Neural cell (in vitro differentiated cells): Measurements from ENCODE around the gene ECE1. TPM values are rescaled to one million over a fixed set of nuclear protein-coding genes. Genes with fewer than 3 reads are reported as not detected.

Experiments
- H2AFZ ChIP-seq: fragments of 200-600, 300-800 bp; sonication (generic), shearing (Covaris generic); 2 replicates; pipeline ENCODE4 v1.6.0; 2014; ENCODE audit warnings: low read depth, mild to moderate bottlenecking, antibody characterized with exemption, low read length, moderate library complexity
- H3F3A ChIP-seq: fragments of 200-600 bp; shearing (Covaris generic); 2 replicates; pipeline ENCODE4 v1.6.1; 2016; ENCODE audit warnings: mild to moderate bottlenecking, moderate library complexity, mixed read lengths, antibody characterized with exemption, low read length; ENCODE audit not compliant: insufficient read depth, poor library complexity, severe bottlenecking
- H3K27ac ChIP-seq: fragments of 200-600, 300-800 bp; sonication (generic), shearing (Covaris generic); 2 replicates; pipeline ENCODE4 v1.5.1; 2014; ENCODE audit warnings: mild to moderate bottlenecking, low read length, moderate library complexity
- H3K27me3 ChIP-seq: fragments of 300-800, 200-600 bp; sonication (generic), shearing (Covaris generic); 2 replicates; pipeline ENCODE4 v1.6.0; 2014; ENCODE audit warnings: mild to moderate bottlenecking, low read depth, low read length, moderate library complexity; ENCODE audit not compliant: insufficient read depth
- H3K36me3 ChIP-seq: fragments of 300-800, 200-600 bp; sonication (generic), shearing (Covaris generic); 2 replicates; pipeline ENCODE4 v1.5.1; 2014; ENCODE audit warnings: mild to moderate bottlenecking, antibody characterized with exemption, low read length, moderate library complexity; ENCODE audit not compliant: insufficient read depth
- H3K4me2 ChIP-seq: fragments of 300-800, 200-600 bp; sonication (generic), shearing (Covaris generic); 2 replicates; pipeline ENCODE4 v1.6.0; 2014; ENCODE audit warnings: mild to moderate bottlenecking, low read length
- H3K4me3 ChIP-seq: fragments of 300-800, 200-600 bp; sonication (generic), shearing (Covaris generic); 2 replicates; pipeline ENCODE4 v1.5.1; 2014; ENCODE audit warnings: mild to moderate bottlenecking, low read length, moderate library complexity
- H3K79me2 ChIP-seq: fragments of 200-600 bp; shearing (Covaris generic); replicated peaks from 2 replicates; pipeline ENCODE4 v1.6.0; 2014; ENCODE audit warnings: mild to moderate bottlenecking, low read length, moderate library complexity; ENCODE audit not compliant: insufficient read depth
- H3K9ac ChIP-seq: fragments of 300-800, 200-600 bp; sonication (generic), shearing (Covaris generic); 2 replicates; pipeline ENCODE4 v1.6.1; 2016; ENCODE audit warnings: mild to moderate bottlenecking, low read length, mixed read lengths
- H3K9me2 ChIP-seq: fragments of 200-600 bp; shearing (Covaris generic); 2 replicates; pipeline ENCODE4 v1.6.1; 2016; ENCODE audit warnings: mild to moderate bottlenecking, low read length, mixed read lengths; ENCODE audit not compliant: insufficient read depth
- H3K9me3 ChIP-seq: fragments of 200-600, 300-800 bp; sonication (generic), shearing (Covaris generic); 2 replicates; pipeline ENCODE4 v1.6.1; 2016; ENCODE audit warnings: mild to moderate bottlenecking, mixed run types, low read length, moderate library complexity, mixed read lengths
- H4K20me1 ChIP-seq: fragments of 200-600 bp; shearing (Covaris generic); 2 replicates; pipeline ENCODE4 v1.6.1; 2016; ENCODE audit warnings: mild to moderate bottlenecking, mixed run types; ENCODE audit not compliant: insufficient read depth
- CTCF ChIP-seq: fragments of 450-650 bp; IDR thresholded peaks from 2 replicates; pipeline ENCODE4 v1.5.1; 2014; ENCODE audit warnings: antibody characterized with exemption, mild to moderate bottlenecking, moderate library complexity; ENCODE audit not compliant: poor library complexity, severe bottlenecking
- EP300 ChIP-seq: fragments of 450-650 bp; conservative IDR thresholded peaks from 2 replicates; pipeline ENCODE4 v1.6.1; 2014; ENCODE audit warnings: antibody characterized with exemption, mild to moderate bottlenecking, moderate library complexity; ENCODE audit not compliant: poor library complexity, severe bottlenecking
- EZH2 ChIP-seq: fragments of 200-600, 300-800 bp; shearing (Covaris generic), sonication (generic); IDR thresholded peaks from 2 replicates; pipeline ENCODE4 v1.6.1; 2014; ENCODE audit warnings: antibody characterized with exemption, low read length, borderline replicate concordance, mild to moderate bottlenecking; ENCODE audit not compliant: insufficient read depth, poor library complexity, severe bottlenecking
- MXI1 ChIP-seq: fragments of 450-650 bp; conservative IDR thresholded peaks from 2 replicates; pipeline ENCODE4 v1.6.1; 2014; ENCODE audit warnings: antibody characterized with exemption, mild to moderate bottlenecking; ENCODE audit not compliant: poor library complexity, severe bottlenecking
- POLR2AphosphoS5 ChIP-seq: IDR thresholded peaks from 2 replicates; pipeline ENCODE4 v1.6.1; 2012
- RAD21 ChIP-seq: fragments of 450-650 bp; conservative IDR thresholded peaks from 2 replicates; pipeline ENCODE4 v1.6.1; 2014; ENCODE audit warnings: antibody characterized with exemption, mild to moderate bottlenecking, moderate library complexity
- REST ChIP-seq: IDR thresholded peaks from 2 replicates; pipeline ENCODE4 v1.6.1; 2012; ENCODE audit warnings: borderline replicate concordance
- SMC3 ChIP-seq: fragments of 450-650 bp; conservative IDR thresholded peaks from 2 replicates; pipeline ENCODE4 v1.6.1; 2014; ENCODE audit warnings: antibody characterized with exemption, mild to moderate bottlenecking, moderate library complexity; ENCODE audit not compliant: poor library complexity
- TAF1 ChIP-seq: IDR thresholded peaks from 2 replicates; pipeline ENCODE4 v1.6.1; 2012; ENCODE audit warnings: low read depth
- polyA plus RNA-seq: library from polyadenylated mRNA; depleted of rRNA; stranded (reverse); fragments of >200 nt; gene quantifications from 2 replicates; pipeline ENCODE4 v1.2.3, GENCODE V29; 2014

The ECE1 gene
- polyA plus RNA-seq, 1 donor from 2014 or later = 7.8 TPM

- H3K9me2 ChIP-seq = no peaks in the 10 kb centered on the region
- TF ChIP-seq TAF1 (no peak), MXI1 (no peak), RAD21 (no peak), POLR2AphosphoS5 (no peak), EZH2 (no peak), EP300 (no peak), CTCF (no peak), SMC3 (no peak), REST (no peak)
- H3K27ac ChIP-seq = no peak overlapping the region
- H3K9ac ChIP-seq = no peak overlapping the region
- no peaks in the 10 kb centered on the region for H3K79me2 ChIP-seq
- H2AFZ ChIP-seq = no peak overlapping the region
- H3K4me2 ChIP-seq = no peak overlapping the region
- no peaks in the 10 kb centered on the region for H3K27me3 ChIP-seq
- no peak overlapping the region for H3K4me3 ChIP-seq
- H3K9me3 ChIP-seq = no peaks in the 10 kb centered on the region
- no peaks in the 10 kb centered on the region for H4K20me1 ChIP-seq
- no peaks in the 10 kb centered on the region for H3F3A ChIP-seq
- H3K36me3 ChIP-seq = no peaks in the 10 kb centered on the region
These were observed 6.5 kb upstream of the ECE1 start for GRCh38 chr1:21296509-21297354.

- H3K27ac ChIP-seq = no peak overlapping the region
These were observed 5.3 kb upstream of the ECE1 start for GRCh38 chr1:21295545-21295944.

More at GRCh38 chr1:21295545-21295944, 5.3 kb upstream of the ECE1 start:
- H3K4me3 ChIP-seq = no peak overlapping the region
- H3K9me3 ChIP-seq = no peaks in the 10 kb centered on the region
- H3K9ac ChIP-seq = no peak overlapping the region
- no peak overlapping the region for H2AFZ ChIP-seq
- H3K36me3 ChIP-seq = no peaks in the 10 kb centered on the region
- H3F3A ChIP-seq = no peaks in the 10 kb centered on the region
- no peak for TF ChIP-seq REST
- TF ChIP-seq TAF1 = no peak
- no peak for TF ChIP-seq RAD21
- no peak for TF ChIP-seq SMC3
- no peak for TF ChIP-seq MXI1
- H3K79me2 ChIP-seq = no peaks in the 10 kb centered on the region
- no peaks in the 10 kb centered on the region for H3K9me2 ChIP-seq
- H4K20me1 ChIP-seq = no peaks in the 10 kb centered on the region
- H3K4me2 ChIP-seq = no peak overlapping the region
- H3K27me3 ChIP-seq = peaks cover 5% of the 10 kb centered on the region
